GM21576 (cell line): ENCODE data around the gene SYNJ2.

ENCODE experiments used
- ATAC-seq: cut with Tn5 transposase; IDR thresholded peaks from one replicate; pipeline ENCODE4 v1.9.1; 2021; ENCODE audit warnings: mild to moderate bottlenecking, moderate library complexity; ENCODE audit not compliant: unreplicated experiment

SYNJ2 gene

DNA sequence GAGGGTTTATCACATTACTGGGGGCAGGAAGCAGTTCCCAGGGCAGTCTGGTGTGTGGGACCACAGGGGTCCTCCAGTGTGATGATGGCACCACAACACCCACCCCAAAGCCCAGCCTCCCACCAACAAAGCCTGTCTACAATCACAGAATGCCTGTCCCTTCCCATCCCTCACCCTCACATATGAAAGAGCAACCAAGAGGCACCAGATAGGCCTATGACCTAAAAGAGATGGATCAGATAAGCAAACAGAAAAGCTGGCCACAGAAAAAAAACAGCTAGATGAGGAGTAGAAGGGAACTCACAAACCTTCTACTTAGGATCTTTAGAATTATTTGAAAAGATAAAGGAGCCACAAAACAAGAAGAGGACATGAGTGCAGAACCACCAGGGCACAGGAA, 132.1 kb downstream of the SYNJ2 start:
- no peak for ATAC-seq

DNA sequence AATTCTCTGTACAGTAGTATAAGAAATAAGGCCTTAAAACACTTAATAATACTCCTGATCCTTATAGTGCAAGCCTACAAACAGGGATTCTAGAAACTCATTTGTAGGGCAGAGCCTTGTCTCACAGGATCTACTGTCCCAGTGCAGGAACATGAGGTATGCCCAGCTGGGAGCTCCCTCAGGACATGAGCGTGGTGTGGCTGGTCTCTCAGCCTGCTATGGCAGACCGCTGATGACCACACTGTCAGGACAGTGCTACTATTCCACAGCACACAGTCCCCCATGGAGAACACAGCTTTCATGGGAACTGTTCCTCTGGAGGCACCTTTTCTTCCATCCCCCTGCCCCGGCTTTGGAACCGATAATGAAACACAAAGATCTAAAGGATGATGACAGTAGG, 133.4 kb downstream of the SYNJ2 start:
- ATAC-seq = no peak

DNA sequence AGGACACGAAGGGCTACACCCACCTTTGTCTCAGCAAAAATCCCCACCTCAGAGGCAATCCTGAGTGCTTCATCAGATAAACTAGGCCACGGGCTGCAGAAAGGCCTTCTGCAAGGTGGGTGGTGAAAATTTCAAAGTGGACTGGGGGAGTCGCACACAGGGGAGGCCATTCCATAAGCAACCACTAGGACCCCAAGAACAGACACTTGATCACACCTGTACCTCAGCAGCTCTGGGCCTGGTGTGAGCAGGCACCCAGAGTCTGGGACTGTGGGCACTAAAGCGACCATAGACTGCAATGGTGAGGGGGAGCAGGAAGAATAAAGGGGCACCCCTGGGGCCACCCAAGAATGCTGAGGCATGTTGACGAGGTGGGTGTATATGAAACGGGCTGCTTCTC, 133.8 kb downstream of the SYNJ2 start:
- ATAC-seq = no peak

GRCh38 chr6:158118886-158119285, 137.2 kb downstream of the SYNJ2 start:
- ATAC-seq = no peak

DNA sequence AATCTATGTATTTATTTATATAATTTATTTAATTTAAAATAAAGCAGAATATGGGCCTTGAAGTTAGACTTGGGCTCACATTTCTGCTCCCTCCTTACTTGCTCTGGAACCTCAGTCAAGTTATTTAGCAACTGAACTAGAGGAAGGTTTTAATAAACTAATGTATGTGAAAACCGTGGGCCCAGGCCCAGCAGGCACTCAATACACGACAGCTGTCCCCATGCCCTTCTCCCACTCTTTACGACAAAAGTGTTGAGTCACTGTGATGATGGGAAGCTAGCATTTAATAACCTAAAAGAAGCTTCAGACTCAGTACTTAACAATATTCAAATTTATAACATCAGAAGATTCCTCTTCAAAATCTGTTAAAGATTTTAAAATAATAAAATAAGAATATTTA, 139.7 kb downstream of the SYNJ2 start:
- ATAC-seq = no peak

DNA sequence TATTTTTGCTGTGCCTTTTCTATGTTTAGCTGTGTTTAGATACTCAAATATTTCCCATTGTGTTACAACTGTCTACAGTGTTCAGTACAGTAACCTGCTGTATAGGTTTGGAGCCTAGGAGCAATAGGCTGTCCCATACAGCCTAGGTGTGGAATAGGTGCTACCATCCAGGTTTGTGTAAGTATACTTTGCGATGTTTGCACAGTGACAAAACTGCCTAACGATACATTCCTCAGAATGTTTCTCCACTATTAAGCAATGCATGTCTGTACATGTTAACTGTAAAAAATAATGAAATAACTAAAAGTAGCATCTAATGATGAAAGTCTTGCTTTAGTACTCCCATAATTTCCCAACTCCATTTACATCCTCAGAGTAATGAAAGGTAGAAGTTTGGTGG, 140.4 kb downstream of the SYNJ2 start:
- no peak for ATAC-seq

GRCh38 chr6:158124288-158124687, 142.6 kb downstream of the SYNJ2 start:
- ATAC-seq = no peak

DNA sequence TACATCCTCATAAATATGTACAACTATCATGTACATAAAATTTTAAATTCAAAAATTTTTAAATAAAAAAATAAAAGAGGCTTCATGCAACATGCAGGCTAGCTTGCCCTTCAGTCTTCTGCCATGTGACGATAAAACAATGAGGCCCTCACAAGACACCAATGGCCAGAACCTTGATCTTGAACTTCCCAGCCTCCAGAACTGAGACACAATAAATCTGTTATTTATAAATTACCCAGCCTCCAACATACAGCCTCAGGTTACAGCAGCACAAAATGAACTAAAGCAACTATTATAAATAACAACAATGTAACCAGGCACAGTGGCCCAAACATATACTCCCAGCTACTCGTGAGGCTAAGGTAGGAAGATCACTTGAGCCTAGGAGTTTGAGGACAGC, 143.6 kb downstream of the SYNJ2 start:
- ATAC-seq = no peak

GRCh38 chr6:158131926-158132325, 150.3 kb downstream of the SYNJ2 start:
- ATAC-seq = no peak

GRCh38 chr6:158142789-158143188, 161.1 kb downstream of the SYNJ2 start:
- no peak for ATAC-seq

DNA sequence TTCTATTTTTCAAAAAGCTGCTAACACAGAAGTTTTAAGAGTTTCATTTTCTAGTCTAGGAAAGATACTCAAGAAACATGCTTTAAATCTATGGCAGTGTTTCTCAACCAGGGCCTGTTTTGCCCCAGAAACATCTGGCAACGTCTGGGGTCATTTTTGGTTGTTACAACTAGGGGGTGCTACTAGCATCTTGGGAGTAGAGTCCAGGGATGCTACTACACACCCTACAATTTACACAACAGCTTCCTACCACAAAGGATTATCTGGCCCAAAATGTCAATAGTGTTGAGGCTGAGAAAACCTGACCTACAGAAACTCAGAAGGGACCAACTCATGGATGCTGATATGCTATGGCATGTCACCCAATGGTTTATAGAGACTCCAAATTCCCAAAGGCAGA, 162.0 kb downstream of the SYNJ2 start:
- no peak for ATAC-seq
